Tibial nerve (tissue), 4 donors: ENCODE measurements around the gene PTPRM.

Experiments
- EP300 ChIP-seq, 2 donors: sonication (generic); formaldehyde crosslinking; IDR thresholded peaks; one replicate each; pipeline ENCODE4 v1.6.1; 2017; ENCODE audit warnings: antibody characterized with exemption in 2 of 2, mild to moderate bottlenecking in 1 of 2
- TF ChIP-seq, protein P1 (sequence below), 5 experiments: fragments of 200-600 bp in 3 of 5; fragments of 450-650 bp in 2 of 5; sonication (generic) in 3 of 5; IDR thresholded peaks; one replicate each; pipeline ENCODE4 v1.5.1; 2016 to 2019; ENCODE audit warnings: antibody characterized with exemption in 5 of 5, mild to moderate bottlenecking in 3 of 5, moderate library complexity in 2 of 5

DNA sequence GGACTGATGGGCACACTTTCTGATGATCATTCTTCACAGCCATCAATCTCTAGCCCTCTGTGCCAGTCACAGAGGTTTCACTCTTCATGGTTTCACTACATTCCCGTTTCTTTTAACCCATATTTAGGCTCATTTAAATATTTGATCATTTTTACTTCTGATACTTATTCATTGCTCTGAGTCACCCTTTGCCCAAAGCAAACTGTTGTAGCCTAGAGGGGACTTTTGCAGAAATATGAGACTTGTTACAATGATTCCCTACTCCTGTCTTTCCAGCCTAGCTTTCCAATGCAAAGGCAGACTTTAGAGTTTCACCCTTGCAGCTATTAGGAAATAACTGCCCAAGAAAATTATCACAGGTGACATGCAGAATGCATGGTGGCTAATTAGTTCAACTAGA is 444.2 kb downstream of the PTPRM start:
- TF ChIP-seq EP300 (IDR thresholded peaks at IDR 0.05), result no peak
- TF ChIP-seq, protein P1, sequence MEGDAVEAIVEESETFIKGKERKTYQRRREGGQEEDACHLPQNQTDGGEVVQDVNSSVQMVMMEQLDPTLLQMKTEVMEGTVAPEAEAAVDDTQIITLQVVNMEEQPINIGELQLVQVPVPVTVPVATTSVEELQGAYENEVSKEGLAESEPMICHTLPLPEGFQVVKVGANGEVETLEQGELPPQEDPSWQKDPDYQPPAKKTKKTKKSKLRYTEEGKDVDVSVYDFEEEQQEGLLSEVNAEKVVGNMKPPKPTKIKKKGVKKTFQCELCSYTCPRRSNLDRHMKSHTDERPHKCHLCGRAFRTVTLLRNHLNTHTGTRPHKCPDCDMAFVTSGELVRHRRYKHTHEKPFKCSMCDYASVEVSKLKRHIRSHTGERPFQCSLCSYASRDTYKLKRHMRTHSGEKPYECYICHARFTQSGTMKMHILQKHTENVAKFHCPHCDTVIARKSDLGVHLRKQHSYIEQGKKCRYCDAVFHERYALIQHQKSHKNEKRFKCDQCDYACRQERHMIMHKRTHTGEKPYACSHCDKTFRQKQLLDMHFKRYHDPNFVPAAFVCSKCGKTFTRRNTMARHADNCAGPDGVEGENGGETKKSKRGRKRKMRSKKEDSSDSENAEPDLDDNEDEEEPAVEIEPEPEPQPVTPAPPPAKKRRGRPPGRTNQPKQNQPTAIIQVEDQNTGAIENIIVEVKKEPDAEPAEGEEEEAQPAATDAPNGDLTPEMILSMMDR (IDR thresholded peaks at IDR 0.05), result no peak
